GM21723 (cell line): ENCODE results near the gene GRB14.
"Not testable (repeated sequence)": the region's sequence is repeated elsewhere in the genome, so short reads cannot be mapped to it uniquely, and the experiment has no call there.

Source experiments
- ATAC-seq: cut with Tn5 transposase; IDR thresholded peaks from one replicate; pipeline ENCODE4 v1.9.1; 2021; ENCODE audit warnings: mild to moderate bottlenecking, moderate library complexity; ENCODE audit not compliant: unreplicated experiment

Gene GRB14

GRCh38 chr2:164560902-164561301, 60.4 kb downstream of the GRB14 start:
- ATAC-seq, result no peak

GRCh38 chr2:164560181-164560792, 61.0 kb downstream of the GRB14 start:
- peak; percentile 58 for ATAC-seq

- ATAC-seq, result no peak
Measured at GRCh38 chr2:164558450-164558849, 62.8 kb downstream of the GRB14 start.

GRCh38 chr2:164554487-164554886, 66.8 kb downstream of the GRB14 start:
- ATAC-seq, result no peak

GRCh38 chr2:164551519-164551918, 69.8 kb downstream of the GRB14 start:
- no peak for ATAC-seq

GRCh38 chr2:164549705-164550104, 71.6 kb downstream of the GRB14 start:
- ATAC-seq, result not testable (repeated sequence)

- ATAC-seq, result no peak
Measured at GRCh38 chr2:164545484-164545883, 75.8 kb downstream of the GRB14 start.

GRCh38 chr2:164542581-164543021, 78.7 kb downstream of the GRB14 start:
- no peak for ATAC-seq

- peak; percentile 61 for ATAC-seq
Measured at GRCh38 chr2:164538240-164538866, 82.9 kb downstream of the GRB14 start.

GRCh38 chr2:164535280-164536025, 85.8 kb downstream of the GRB14 start:
- ATAC-seq, result no peak

- ATAC-seq, result no peak
Measured at GRCh38 chr2:164530464-164530863, 90.8 kb downstream of the GRB14 start.

GRCh38 chr2:164523726-164524125, 97.6 kb downstream of the GRB14 start:
- no peak for ATAC-seq

- ATAC-seq, result no peak
Measured at GRCh38 chr2:164523009-164523408, 98.3 kb downstream of the GRB14 start.

- ATAC-seq, result no peak
Measured at GRCh38 chr2:164522561-164522981, 98.7 kb downstream of the GRB14 start.

GRCh38 chr2:164515734-164516133, 105.5 kb downstream of the GRB14 start:
- ATAC-seq, result no peak

GRCh38 chr2:164515030-164515429, 106.3 kb downstream of the GRB14 start:
- ATAC-seq, result no peak

GRCh38 chr2:164514491-164514890, 106.8 kb downstream of the GRB14 start:
- ATAC-seq, result no peak

GRCh38 chr2:164512871-164513270, 108.4 kb downstream of the GRB14 start:
- ATAC-seq, result no peak

- no peak for ATAC-seq
Measured at GRCh38 chr2:164511738-164512137, 109.5 kb downstream of the GRB14 start.

GRCh38 chr2:164510895-164511294, 110.4 kb downstream of the GRB14 start:
- no peak for ATAC-seq

GRCh38 chr2:164509137-164509877, 112.0 kb downstream of the GRB14 start:
- ATAC-seq, result no peak
